Stimulated activated CD4-positive, alpha-beta T cell treated with anti-CD3 and anti-CD28 coated beads, TNF-alpha, amount 100 ng/mL, for 4 hours (primary cell): Measurements from ENCODE around the gene OTC.

Source experiments
- DNase-seq, 3 experiments: peaks; one replicate each; pipeline ENCODE4 v3.0.0-alpha.2; 2020; ENCODE audit warnings: low read depth in 3 of 3

The OTC gene

DNA sequence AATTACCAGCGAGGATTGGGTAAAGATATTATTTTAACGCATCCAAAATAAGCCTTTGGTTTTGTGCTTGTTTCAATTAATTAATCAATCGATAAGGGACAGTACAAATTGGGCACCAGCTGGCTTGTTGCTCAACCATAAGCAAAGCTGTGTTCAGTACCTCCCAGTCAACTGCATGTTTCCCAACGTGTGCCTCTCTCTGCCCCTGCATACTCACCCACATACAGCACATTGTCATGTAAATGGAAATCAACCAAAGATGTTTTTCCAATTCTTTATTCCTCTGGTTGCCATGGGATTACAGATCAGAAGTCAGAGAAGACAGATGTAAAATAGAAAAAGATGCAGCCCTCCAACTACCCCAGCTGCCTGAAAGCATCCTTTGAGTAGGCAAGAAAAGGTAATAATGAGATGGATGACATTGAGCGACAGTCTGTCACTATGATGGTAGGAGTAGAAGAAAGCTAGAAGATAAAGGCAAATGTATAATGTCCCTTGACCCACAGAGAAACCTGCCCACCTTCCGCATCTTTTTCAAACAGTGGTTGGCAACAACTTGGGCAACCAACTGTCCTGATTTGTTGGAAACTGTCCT, 116.3 kb downstream of the OTC start:
- DNase-seq = no peak
